B cell (primary cell): ENCODE measurements around the gene ABLIM3.

Experiments
- CTCF ChIP-seq: fragments of 200-600 bp; IDR thresholded peaks from one replicate; pipeline ENCODE4 v1.8.0; 2022; ENCODE audit warnings: antibody characterized with exemption, mild to moderate bottlenecking
- EZH2 ChIP-seq: IDR thresholded peaks from 2 replicates; pipeline ENCODE4 v1.6.1; 2012; ENCODE audit warnings: borderline replicate concordance, low read depth, mild to moderate bottlenecking, moderate library complexity, low read length; ENCODE audit not compliant: insufficient read depth, poor library complexity, severe bottlenecking

GRCh38 chr5:149274939-149275338 is 133.6 kb downstream of the ABLIM3 start:
- no peak for TF ChIP-seq CTCF
- TF ChIP-seq EZH2 = no peak
